Loucy (cell line): Measurements from ENCODE around the gene DDX39B.

Experiments used
- CTCF ChIP-seq: fragments of 200-600 bp; sonication (generic); conservative IDR thresholded peaks from 2 replicates; pipeline ENCODE4 v1.5.1; 2014; ENCODE audit warnings: mild to moderate bottlenecking, antibody characterized with exemption, low read length
- EZH2phosphoT487 ChIP-seq: fragments of 200-600 bp; IDR thresholded peaks from 2 replicates; pipeline ENCODE4 v1.6.1; 2018; ENCODE audit warnings: antibody characterized with exemption, mild to moderate bottlenecking, moderate library complexity, borderline replicate concordance

GRCh38 chr6:31545291-31545690 lies 3.5 kb upstream of the DDX39B start:
- TF ChIP-seq CTCF (no peak), EZH2phosphoT487 (no peak)
